Activated CD4-positive, alpha-beta T cell treated with anti-CD3 and anti-CD28 coated beads, Interleukin-2, amount 50 U/mL, for 1 hour (primary cell): ENCODE measurements around the gene SUFU.

Experiments
- DNase-seq: peaks from one replicate; pipeline ENCODE4 v3.0.0-alpha.2; 2020

SUFU gene

GRCh38 chr10:102675666-102676533 lies 172.1 kb downstream of the SUFU start:
- DNase-seq, result no peak

DNA sequence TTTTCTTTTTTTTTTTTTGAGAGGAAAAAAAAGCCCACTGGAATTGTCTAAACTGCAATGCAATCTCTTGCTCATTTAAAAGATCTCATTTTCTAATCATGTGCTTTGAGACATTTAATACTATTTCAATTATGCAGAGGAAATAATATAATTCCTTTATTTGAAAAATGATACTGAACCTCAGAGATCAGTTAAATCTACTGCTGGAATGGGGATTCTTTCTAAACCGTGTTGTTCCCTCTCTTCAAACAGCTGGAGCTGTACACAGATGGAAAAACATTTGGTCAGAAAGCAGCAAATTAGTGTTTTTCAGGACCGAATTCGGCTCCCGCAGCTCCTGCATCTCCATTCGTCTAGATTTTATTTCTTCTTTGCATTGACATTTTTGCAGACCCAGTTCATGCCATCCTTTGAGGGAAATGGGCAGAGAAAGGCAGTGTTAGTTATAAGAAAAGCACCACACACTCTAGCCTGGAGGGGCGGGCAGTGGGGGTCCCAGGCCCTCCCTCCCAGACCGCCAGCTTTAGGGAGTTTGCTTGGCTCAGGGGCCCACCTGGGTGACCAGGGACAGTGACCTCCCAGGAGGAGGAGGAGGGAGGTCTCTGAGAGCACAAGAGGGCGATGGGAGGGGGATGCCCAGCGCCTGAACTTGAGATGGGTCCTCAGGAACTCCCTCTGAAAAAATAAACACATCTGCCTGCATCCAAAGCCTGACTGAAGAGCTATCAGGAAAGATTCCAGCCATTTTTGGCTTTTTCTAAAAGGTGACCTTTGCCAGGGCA lies 173.0 kb downstream of the SUFU start:
- DNase-seq, result no peak

DNA sequence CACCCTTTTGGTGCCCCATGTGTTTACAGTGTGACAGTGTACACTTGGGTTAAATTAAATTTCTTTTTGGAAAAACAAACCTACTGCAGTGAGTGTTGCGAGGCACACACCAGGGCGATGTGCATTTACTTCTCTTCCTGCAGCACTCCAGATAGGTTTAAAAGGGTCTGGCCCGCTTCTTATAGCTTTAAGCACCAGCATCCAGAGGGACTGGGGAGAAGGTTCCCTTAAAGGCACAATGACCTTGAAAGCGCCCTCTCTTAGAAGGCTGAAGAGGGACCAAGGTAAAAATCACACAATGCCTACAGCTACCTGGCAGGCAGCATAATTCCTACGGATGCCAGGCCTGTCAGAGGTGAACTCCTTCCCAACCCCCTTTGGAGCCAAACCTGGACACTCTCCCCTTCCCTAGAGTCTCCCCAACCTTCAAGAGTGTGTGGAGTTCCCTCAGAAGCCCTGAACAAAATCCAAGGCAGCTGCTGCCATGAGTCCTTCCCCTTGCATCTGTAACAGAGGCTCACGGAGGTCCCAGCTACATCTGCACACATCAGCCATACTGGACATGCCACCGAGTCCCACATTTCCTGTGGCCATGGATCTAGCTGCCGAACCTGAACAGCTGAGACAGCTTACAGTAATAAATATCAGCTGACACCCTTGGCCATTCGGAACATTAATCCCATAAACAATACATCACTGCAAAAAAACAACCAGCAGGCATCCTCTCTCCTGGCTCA lies 173.7 kb downstream of the SUFU start:
- no peak for DNase-seq

GRCh38 chr10:102678068-102678400 lies 174.3 kb downstream of the SUFU start:
- DNase-seq, result no peak

- DNase-seq, result no peak
Measured at GRCh38 chr10:102678842-102679289, 175.1 kb downstream of the SUFU start.

DNA sequence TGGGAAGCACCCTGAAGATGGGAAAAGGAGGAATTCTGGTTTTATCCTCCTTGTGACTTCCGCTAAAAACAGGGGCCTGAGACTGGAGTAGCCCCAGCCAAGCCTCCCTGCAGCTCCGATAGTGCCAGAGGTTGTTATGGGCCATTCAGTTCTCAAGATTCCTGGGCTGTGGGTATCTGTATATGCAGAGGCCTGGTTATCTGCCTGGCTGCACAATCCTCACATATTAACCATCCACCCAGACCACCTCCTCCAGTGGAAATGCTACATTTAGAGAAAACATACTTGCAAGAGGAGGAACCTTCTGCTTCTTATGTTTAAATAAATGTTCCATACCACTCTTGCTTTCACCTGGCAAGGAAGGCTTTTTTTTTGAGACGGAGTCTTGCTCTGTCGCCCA lies 175.8 kb downstream of the SUFU start:
- no peak for DNase-seq

- no peak for DNase-seq
Measured at GRCh38 chr10:102681696-102682095, 177.9 kb downstream of the SUFU start.

GRCh38 chr10:102682416-102682815 lies 178.6 kb downstream of the SUFU start:
- DNase-seq, result peak; percentile 28

DNA sequence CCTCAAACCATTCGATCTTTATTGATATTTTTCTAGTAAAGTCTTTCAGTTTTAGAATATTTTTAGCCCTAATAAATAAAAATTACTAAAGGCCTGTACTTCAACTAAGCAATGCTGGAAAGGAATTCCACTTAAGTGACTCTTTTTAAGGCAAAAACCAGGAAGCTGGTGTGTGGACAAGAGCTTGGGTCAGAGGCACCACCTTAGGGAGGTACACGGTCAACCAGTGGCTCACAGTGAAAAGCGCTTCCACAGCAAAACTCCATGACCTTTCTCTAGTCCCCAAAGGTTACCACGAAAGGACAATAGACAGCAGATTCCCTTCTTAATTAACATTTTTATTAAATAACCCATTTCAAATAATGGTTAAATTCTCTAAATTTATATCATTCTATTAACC lies 179.2 kb downstream of the SUFU start:
- no peak for DNase-seq
